ENCODE results near the gene SLC6A2.

DNA sequence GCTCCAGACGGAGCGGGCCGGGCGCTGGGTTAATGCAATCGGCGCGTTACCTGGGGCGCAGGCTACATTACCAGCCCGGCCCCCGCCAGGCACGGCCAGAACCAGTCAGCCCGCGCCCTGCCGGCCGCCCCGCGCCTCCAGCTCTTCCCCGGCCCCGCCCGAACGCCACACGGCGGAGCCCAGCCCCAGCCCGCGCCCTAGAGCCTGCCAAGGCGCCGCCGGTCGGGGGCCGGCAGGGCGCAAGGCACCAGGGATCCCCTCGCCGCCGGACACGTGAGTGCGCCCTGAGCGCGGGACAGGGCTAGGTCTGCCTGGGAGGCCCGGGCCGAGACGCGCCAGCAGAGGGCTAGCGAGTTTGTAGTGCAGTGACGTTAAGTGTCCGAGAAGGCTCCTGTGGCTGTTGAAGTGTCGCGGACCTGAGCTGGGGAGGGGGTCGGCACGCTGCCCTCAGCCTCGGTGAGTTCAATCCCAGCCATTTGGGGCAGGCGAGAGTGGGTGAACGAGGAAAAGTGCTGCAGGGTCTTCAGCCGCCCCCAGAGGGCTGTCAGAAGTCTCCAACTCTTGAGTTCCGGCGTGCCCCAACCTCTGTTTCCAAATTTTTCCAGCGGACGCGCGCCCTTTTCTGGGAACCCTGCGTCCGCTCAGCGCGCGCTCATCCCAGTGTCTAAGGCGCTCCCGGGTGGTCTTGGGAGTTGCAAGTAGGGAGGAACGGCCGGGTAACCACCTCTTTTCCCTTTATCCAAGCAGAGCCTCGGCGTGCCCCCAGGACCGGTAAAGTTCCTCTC is at the start of gene SLC6A2:
- TF ChIP-seq, protein P1, sequence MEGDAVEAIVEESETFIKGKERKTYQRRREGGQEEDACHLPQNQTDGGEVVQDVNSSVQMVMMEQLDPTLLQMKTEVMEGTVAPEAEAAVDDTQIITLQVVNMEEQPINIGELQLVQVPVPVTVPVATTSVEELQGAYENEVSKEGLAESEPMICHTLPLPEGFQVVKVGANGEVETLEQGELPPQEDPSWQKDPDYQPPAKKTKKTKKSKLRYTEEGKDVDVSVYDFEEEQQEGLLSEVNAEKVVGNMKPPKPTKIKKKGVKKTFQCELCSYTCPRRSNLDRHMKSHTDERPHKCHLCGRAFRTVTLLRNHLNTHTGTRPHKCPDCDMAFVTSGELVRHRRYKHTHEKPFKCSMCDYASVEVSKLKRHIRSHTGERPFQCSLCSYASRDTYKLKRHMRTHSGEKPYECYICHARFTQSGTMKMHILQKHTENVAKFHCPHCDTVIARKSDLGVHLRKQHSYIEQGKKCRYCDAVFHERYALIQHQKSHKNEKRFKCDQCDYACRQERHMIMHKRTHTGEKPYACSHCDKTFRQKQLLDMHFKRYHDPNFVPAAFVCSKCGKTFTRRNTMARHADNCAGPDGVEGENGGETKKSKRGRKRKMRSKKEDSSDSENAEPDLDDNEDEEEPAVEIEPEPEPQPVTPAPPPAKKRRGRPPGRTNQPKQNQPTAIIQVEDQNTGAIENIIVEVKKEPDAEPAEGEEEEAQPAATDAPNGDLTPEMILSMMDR (IDR thresholded peaks at IDR 0.05): no peak
- TF ChIP-seq POLR2A (IDR thresholded peaks at IDR 0.05): no peak
- TF ChIP-seq EP300 (IDR thresholded peaks at IDR 0.05): no peak
